Non-pigmented ciliary epithelial cell (primary cell): ENCODE results near the gene MEIS2.

Experiments
- DNase-seq: peaks from one replicate; pipeline ENCODE4 v3.0.0-alpha.2; 2010; ENCODE audit warnings: low read depth

MEIS2 gene

DNA sequence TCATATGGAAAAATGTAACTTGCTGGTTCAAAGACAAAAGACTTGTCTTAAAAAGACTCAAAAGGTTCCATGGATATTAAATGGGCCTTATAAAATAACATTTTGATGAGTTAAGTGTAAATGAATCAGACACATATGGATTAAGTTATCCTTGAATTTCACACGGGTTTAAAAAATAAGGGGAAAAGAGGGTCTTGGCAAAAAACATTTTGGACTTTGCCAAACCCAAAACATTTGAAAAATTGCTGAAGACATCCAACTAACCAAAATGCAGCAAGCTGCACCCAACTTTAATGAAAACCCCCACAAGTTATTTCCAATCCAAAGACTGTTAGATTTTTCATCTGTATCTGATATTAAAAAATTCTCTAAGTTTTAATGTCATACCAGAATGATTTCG is 200.7 kb downstream of the MEIS2 start:
- DNase-seq: no peak

DNA sequence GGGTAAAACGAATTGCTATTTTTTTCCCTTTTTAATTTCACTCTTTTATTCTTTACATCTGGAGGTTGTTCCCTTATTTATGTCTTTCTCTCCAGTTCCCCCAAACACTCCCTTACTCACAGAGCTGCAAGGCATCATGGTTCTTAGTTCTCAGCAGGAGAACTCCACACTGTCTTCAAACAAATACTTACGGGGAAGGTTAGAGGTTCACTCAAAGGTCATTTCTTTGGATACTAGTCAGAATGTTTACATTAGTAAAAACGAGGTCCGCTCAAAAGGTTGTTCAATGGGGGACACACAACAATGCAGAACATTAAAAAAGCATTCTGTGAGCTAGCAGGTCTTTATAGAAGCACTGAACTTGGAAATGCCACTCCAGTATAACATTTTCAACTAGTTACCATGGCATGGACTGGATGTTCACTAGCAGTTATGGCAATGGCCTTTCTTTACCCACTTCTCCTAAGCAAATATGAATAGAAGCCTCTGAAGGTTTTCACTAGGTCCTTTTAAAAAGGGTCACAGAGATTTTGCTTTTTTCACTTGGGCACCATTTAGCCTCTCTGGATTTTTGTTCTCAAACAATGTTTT is 201.7 kb downstream of the MEIS2 start:
- no peak for DNase-seq

DNA sequence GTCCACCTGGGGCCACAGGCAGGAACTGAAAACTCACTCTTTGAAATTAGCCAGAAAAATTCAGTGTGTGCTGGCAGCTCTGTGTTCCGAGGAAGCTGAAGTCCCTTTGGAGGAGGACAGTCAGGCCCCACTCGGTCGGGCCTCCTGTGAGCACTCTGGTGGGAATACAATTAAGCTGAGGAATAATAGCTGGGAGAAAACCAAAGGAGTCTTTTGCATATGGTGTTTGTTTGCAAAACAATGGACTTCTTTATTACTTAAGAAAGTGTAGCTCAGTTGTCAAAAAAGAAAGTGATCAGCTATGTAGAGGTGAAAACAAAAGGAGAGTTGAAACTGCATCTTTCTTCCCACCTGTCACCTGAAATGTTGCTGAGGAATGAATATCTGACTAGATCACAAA is 202.5 kb downstream of the MEIS2 start:
- no peak for DNase-seq

DNA sequence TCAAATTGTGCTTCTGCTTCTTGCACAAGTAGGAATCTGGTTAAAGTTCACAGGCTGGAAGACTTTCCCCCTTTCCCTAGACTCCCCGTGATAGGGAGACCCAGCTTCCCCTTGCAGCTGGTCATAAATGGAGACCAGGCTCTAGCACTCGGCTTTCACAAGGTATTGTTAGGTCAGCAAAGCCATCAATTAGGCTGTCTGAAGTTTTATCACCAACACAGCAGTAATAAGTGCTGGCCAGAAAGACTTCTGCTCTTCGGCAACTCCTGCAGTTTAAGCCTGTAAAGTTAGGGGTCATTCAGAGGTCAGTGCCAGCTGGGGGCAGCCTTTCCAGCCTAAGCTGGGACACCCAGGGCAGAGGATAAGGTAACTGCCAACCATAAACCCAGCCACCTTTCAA is 203.4 kb downstream of the MEIS2 start:
- DNase-seq: no peak

DNA sequence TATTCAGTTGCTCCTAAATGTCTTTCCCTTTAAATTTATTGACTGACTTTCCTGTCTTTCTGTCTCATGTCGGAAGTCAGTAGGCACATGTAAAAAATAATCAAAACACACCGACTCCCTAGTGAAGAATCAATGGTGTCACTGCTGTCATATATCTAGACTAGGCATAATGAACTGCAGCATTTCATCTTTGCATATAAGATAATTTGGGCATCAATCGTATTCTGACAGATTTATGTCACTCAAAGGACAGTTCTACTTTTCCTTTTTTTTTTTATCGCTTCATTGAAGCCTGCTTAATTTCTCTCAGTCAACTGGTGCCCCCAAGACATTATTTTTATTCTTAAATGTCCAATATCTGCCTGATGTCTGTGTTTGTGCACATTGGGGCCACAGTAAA is 206.3 kb downstream of the MEIS2 start:
- no peak for DNase-seq

DNA sequence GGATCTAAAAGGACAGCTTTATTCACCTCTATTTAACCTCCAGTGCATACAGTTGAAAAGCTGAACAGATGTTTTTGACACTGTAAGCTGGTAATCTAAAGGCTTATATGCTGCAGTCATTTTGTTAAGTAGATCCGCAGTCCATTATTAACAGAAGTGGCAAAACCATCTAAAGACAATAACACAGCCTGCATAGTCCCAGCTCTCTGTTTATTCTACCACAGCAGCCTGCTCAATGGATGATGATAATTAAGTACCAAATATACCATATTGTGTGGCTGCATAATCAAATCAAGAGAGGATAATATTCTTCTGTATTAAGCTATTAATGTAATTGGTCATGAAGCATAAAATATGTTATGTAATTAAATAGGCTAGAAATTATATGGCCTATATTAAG is 207.1 kb downstream of the MEIS2 start:
- no peak for DNase-seq

DNA sequence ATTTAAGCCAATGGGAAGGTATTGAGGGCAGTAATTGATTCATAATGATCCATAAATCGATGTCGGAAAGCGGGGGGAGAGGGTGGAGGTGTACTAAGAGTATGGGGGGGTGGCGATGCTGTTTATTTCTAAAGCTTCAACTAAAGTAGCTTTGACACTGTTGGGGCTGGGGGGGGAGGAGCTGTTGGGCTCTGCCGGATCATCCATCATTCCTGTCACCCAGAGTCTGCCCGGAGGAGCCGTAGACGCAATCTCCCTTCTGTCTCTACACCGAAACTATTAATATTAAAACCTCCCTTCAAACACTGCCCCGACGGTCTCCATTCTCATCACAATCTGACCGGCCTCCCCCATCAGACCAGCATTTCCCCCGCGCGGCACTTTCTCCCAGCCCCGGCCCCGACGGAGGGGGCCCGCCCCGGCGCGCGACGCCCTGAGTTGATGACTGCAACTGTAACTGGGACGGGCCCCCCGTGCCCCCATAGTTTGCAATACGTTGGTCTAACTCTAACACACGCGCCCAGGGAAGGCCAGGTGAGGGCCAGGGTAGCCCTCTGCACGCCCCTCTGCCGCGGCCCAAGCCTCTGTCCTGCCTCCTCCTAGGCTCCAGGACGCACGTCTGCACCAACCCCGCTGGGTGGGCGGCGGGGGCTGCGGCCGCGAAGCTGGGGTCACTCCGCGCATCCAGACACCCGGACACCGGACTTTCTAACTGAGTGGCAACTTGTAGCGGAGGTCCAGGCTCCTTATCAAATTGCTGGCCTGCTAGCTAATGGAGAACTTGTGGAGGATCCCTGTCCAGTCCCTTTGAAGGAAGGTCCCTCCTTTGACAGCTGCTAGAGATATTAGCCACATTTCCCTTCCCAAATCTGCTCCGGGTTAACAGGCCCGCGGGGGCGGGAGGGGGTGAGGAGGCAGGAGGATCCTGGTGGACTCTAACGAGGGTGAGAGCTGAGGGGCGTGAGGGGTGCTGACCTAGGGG is 212.0 kb downstream of the MEIS2 start:
- no peak for DNase-seq

DNA sequence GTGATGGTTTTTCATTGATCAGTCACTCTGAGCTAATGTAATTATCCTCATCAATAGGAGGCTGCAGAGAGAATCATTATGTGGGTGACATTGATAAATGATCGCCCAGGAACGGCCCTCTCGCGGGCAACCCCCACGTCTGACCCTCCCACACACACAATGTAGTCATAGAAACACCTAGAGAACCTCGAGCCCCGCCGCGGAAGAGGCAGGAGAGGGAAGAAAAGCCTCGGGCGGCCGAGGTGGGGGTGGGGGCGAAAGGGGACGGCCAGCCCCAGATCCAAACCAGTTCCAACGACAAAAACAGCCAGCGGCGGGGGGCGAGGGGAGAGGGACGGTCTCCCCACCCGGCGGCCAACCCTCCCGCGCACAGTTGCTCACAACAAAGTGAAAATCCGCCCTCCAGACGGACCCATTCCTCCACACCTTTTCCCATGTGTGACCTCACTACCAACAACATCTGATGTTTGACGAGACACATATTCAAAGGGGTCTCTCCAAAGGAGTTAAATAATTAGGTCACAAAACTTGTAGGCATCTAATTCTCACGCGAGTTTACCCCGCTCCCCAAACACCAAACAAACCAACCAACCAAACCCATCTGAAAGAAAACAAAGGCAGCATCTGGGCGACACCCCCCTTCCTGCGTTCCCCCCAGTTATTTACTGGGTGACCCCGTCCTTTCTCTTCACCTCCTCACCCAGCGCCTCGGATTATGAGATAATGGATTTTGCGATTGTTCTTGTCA is 213.0 kb downstream of the MEIS2 start:
- no peak for DNase-seq

DNA sequence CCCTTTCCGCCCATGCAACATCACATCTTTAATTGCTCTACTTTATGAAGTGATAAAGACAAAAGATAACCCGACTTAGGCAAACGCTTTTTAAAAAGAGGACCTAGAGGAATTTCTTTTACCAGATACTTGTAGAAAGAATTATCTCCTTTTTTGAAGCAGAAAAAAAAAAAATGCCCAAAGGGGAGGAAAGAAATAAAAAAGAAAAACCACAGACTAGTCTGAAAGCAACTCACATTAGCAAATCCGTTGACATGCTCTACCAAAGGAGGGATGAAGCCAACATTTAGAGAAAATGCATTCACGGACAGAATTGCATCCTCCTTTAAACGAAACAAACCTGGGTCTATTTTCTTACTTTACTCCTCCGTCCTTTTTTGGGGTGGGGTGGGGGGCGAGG is 213.6 kb downstream of the MEIS2 start:
- DNase-seq: no peak

DNA sequence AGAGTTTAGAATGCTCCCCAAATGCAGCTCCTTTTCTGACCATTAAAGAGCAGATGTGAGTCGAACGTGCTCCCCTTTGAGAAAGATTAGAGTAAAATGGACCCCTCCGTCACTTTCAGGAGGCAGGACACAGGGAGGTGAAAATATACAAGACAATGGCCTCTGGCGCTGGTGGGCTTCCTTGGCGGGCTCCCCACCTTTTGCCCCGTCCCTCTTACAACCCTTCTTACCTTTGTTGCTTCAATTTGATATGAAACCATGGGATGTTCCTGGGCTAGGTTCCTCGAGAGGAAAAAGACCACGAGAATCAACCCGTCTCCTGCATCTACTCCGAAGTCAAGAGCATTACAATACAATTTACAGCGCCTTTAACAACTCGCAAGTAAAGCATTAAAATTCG is 214.2 kb downstream of the MEIS2 start:
- DNase-seq: no peak

DNA sequence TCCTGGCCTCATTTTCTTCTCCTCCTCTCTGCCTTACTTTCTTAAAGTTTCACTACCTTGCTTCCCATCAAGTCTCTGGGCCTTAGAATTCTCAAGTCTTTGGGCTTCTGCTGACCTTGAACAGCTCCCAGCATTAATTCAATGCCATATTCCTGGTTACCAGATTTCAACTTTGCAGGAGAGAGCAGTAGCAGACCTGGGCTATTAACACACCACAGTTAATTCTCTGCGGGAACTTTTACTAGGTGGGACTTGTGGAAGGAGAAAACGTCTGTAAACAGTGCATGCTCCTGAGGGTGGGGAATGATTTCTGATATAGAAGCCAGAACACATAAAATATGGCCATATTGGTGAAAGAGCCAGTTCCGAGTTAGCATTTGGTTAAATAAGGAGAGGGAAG is 214.6 kb downstream of the MEIS2 start:
- DNase-seq: no peak

DNA sequence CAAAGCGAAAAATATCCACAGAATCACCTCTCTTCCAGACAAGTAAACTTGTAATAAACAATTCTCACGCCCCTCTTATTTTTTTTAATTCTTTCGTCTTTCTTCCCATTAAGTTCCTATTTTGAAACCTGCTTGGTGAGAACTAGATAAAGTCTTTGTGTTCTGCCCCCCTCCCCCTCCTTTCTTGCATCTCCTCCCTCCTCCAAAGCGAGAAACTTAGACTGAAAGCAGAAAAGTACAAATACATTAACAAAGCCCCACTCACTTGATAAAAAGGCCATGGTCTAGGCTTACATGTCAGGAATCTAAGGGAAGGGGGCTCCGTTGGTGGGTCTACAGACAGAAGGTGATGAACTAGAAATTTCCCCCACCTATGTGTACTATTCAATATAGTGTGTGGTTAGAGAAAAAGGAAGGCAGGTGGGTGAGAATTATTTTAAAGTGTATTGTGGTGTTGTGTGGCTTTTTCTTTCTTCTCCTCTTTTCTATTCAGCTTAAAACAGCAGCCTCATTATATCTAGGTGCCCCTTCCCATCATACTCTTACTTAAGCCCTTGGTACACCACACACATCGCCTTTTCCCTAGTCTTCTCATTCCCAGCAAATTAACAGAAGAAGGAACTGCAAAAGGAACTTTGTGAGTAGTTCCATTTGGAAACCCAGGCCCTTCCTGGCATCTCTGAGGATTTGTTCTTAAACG is 215.3 kb downstream of the MEIS2 start:
- no peak for DNase-seq

DNA sequence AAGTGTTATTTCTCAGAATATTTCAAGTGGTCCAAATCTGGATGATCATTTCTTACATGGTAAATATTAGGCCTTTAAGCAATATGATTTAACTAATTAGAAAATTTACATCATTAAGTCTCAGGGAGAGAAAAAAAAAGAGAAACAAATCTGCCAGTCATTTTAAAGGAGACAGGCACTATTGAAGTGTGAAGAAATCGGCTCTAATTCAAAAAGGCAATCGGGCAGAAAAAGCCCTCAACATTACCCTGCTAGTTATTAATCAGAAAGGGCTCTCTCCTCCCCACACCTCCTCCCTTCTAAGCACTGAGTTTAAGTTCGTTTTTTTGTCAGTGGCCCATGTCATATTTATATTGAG is 215.9 kb downstream of the MEIS2 start:
- DNase-seq: no peak

DNA sequence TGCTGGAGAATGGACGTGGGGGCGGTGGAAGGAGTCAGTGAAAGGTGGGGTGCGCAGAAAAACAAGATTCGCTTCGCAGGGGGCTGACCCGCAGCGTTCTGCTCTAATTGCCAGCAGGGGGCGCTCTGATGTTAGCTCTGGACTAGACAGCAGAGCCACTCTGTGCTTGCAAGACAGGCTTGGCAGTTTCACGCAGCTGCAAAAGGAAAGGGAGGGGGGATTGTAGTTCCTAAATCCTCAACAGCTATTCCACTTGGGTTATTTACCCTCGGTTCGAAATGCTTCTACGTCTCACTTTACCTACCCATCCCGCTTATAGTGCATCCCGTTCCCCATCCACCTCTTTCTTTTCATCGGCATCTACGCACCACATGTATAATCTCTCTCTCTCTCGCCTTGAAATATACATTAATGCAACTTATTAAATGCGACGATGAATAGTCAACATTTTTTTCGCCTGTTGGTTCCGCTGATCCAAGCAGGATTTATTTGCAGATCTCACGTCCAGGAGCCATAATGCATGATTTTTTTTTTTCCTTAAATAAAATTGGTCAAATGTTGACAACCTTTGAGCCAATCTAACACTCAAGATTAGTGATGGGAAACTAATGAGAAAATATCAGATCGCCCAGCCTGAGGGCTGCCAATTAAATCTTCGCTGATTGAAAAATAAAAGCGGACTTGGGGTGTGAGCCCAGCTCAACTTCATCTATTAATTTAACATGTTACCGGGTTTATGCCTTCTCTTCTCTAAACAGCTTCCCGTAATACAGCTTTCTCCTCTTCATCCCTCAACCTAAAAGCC is 216.4 kb downstream of the MEIS2 start:
- peak; percentile 46 for DNase-seq

DNA sequence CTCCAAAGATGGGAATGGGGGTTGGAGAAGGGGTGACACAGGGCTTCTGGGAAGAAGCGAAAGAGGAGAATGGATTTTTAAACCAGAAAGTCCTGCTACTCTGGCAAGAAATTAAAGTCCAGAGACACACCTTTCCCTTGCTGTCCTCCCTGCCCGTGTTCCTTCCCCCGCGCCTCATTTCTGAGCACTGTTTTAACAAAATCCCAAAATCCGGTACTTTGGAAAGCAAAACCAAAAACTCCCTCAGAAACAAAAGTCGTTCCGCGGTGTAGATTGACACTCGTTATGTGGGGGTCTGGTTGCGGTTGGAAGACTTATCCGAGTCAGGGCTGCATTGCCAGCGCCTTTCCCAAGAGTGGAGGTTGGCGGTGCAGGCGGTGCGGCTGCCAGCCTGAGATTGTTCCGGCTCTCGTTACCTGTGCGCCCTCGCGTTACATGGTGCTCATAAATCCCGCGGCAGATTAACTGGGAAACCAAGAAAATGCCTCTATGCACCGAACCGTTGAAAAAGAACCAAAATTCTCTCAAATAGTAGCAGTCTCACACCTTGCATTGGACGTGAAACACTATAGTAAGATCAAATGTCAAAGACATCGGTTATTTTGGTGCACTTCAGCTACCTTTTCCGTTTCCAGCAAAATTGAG is 217.7 kb downstream of the MEIS2 start:
- no peak for DNase-seq

DNA sequence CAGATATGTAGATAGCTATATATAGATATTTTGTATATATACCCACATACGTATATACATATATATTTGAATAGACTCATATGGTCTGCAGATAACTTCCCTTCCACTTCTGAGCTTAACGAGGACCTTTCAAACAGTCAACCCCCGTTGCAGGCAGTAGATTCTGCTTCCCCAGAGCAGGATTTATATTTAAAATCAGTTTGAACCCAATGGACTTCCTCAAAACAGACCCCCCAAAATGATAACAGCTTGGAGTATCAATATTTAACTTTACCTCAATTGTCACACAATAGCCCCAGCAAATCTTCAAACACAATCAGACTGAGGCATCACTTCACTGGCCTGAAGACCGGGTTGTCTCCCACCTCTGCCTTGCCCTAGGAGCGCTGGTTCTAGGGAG is 218.3 kb downstream of the MEIS2 start:
- DNase-seq: no peak

DNA sequence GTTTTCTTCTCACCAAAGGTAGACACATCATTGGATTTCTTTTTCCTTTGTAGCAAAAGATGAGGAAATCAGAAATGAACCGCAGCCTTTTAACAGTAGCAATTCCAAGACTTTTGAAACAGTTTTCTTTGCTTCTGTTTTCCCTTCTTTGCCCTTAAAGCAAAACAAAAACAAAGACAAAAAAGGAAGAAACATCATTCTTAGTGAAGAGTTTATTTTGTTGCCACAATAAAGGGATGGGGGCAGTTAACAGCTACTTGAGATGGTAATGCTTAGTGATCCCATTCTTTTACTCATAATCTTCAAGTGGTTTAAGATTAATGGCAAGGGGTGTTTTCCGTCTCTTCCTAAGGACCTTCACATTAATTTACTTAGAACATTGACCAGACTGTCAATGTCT is 218.8 kb downstream of the MEIS2 start:
- no peak for DNase-seq

DNA sequence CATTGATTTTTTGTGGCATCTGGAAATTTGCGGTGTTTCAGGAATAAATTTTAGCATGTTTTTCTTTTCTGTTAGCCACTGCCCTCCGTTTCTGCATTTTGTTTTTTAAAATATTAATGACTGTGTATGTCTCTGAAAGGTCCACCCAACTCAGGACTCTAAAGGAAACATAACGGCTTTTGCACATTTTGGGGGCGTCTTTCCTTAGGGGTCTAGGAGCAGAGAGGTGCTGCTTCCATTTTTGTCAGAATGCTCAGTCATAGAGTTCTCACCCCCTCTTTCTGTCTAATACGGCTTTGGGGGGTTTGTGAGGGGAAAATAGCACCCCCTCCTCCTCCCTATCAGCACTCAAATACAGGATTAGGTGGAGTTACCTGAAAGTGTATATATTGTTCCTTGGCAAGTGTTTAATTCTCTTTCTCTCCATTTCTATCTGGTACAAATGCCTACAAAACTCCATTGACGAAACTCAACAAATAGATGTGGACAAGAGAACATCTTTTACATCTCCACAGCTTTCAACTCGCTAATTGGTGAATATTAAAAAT is 219.4 kb downstream of the MEIS2 start:
- DNase-seq: no peak

DNA sequence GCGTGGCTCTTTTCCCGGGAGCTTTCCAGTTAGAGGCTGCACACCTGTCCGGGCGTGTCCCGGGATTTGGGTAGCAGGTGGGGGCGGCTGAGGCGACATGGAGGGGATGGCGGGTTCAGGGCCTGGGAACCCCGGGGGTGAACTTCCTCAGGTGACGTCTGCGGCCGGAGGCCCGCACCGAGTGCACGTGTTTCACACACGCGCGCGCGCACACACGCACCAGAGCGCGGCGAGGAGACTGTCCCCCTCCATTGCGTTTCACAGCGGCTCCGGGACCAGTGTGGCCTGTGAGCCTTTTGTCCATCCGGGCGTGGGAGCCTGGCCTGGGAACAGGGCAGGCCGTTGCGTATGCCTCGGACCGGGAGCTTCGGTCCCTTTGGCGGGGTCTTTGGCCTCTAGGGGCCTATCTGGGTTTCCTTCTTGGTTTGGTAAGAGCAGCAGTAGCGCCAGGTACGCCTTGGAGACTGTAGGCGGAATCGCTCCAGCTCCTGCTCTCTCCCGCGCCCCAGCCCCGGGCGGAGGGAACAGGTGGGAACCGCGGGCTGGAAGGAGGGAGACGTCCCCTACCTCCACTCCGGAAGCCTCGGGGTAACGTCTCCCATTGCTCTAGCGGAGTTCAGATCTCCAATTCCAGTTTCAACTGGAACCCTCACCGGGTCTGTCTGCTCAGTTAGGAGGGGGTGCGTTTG is 220.0 kb downstream of the MEIS2 start:
- no peak for DNase-seq

DNA sequence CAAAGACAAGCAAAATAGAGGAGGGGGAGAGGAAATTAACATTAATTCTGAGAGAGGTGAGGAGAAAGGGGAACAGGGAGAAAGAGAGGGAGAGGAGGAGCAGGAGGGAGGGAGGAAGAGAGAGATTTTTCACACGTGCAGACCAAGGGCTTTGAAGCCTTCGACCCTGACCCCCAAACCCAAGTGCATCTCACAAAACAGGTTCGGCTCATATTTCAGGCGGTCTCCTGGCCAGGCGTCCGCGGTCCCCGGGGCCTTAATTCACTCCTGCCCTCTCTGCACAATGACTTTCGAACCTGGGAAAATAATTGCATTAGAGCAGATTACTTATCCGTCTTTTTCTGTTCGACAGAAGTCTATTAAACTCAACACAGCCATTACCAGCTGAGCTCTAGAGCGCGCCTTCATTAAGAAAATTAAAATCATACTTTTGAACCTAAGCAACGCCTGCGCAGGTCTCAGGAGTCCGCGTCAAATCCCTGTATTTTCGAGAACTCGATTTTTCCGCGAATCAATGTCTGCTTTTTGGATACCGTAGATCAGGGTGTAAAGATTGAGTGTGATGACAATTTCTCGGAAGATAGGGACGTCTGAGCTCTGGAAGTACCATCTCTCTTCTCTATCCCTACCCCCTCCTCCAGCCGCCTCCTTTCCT is 220.7 kb downstream of the MEIS2 start:
- no peak for DNase-seq
